ENCODE results near the gene SEPHS1.

DNA sequence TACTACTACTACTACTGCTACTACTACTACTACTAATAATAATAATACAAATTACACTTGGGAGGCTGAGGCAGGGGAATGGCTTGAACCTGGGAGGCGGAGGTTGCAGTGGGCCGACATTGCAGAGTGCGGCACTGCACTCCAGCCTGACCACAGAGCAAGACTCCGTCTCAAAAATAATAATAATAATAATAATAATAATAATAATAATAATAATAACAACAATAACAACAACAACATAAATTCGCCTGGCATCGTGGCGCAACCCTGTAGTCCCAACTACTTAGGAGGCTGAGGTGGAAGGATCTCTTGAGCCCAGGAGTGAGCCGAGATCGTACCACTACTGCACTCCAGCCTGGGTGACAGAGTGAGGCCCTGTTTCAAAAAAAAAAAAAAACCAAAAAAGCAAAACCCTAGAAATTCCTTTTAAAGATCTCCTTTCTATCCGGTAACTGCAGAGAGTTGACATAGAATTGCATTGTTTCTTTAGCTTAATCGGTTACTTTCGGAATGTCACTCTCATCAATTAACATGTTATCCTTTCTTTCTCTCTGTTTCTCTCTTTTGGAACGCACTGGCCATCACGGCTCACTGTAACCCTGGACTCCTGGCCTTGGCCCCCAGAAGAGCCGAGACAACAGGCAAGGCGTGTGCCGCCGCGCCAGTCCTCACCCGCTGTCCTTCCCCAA is 49.2 kb downstream of the SEPHS1 start:
- TF ChIP-seq, protein P1, sequence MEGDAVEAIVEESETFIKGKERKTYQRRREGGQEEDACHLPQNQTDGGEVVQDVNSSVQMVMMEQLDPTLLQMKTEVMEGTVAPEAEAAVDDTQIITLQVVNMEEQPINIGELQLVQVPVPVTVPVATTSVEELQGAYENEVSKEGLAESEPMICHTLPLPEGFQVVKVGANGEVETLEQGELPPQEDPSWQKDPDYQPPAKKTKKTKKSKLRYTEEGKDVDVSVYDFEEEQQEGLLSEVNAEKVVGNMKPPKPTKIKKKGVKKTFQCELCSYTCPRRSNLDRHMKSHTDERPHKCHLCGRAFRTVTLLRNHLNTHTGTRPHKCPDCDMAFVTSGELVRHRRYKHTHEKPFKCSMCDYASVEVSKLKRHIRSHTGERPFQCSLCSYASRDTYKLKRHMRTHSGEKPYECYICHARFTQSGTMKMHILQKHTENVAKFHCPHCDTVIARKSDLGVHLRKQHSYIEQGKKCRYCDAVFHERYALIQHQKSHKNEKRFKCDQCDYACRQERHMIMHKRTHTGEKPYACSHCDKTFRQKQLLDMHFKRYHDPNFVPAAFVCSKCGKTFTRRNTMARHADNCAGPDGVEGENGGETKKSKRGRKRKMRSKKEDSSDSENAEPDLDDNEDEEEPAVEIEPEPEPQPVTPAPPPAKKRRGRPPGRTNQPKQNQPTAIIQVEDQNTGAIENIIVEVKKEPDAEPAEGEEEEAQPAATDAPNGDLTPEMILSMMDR (IDR thresholded peaks at IDR 0.05), result no peak
- TF ChIP-seq POLR2A (IDR thresholded peaks at IDR 0.05), result no peak

All from right lobe of liver (tissue), 4 donors.